Activated CD4-positive, alpha-beta T cell treated with anti-CD3 and anti-CD28 coated beads for 24 hours (primary cell): ENCODE results near the gene ADK.
A peak's percentile ranks its signal among the peaks of the same experiment; 100 is the strongest.
"Not testable (repeated sequence)": the region's sequence is repeated elsewhere in the genome, so short reads cannot be mapped to it uniquely, and the experiment has no call there.

Experiments used
- DNase-seq, 2 donors: peaks; one replicate each; pipeline ENCODE4 v3.0.0-alpha.2; 2020; ENCODE audit warnings: low read depth in 2 of 2

Gene ADK

GRCh38 chr10:74419958-74420375, 268.9 kb downstream of the ADK start:
- peak in 1 of 2 donors; percentile 21 for DNase-seq

- no peak for DNase-seq
Observed at GRCh38 chr10:74424565-74424964, 273.5 kb downstream of the ADK start.

- no peak for DNase-seq
Observed at GRCh38 chr10:74425456-74426001, 274.5 kb downstream of the ADK start.

GRCh38 chr10:74431816-74432215, 280.8 kb downstream of the ADK start:
- DNase-seq: no peak

GRCh38 chr10:74432841-74433594, 282.0 kb downstream of the ADK start:
- no peak for DNase-seq

GRCh38 chr10:74433595-74433956, 282.6 kb downstream of the ADK start:
- DNase-seq: no peak

GRCh38 chr10:74433993-74434392, 283.0 kb downstream of the ADK start:
- no peak for DNase-seq

- no peak for DNase-seq
Observed at GRCh38 chr10:74434547-74434946, 283.5 kb downstream of the ADK start.

- DNase-seq: no peak
Observed at GRCh38 chr10:74436523-74437170, 285.6 kb downstream of the ADK start.

GRCh38 chr10:74437822-74438221, 286.8 kb downstream of the ADK start:
- no peak for DNase-seq

- no peak for DNase-seq
Observed at GRCh38 chr10:74439213-74439612, 288.2 kb downstream of the ADK start.

GRCh38 chr10:74445493-74445892, 294.5 kb downstream of the ADK start:
- DNase-seq: no peak

GRCh38 chr10:74450602-74451001, 299.6 kb downstream of the ADK start:
- no peak for DNase-seq

- no peak for DNase-seq
Observed at GRCh38 chr10:74451127-74451829, 300.3 kb downstream of the ADK start.

- no peak for DNase-seq
Observed at GRCh38 chr10:74453169-74453568, 302.1 kb downstream of the ADK start.

- not testable (repeated sequence) for DNase-seq
Observed at GRCh38 chr10:74457478-74457877, 306.5 kb downstream of the ADK start.

GRCh38 chr10:74460812-74461211, 309.8 kb downstream of the ADK start:
- DNase-seq: no peak

- no peak for DNase-seq
Observed at GRCh38 chr10:74474022-74474713, 323.1 kb downstream of the ADK start.

GRCh38 chr10:74476162-74476706, 325.2 kb downstream of the ADK start:
- not testable (repeated sequence) for DNase-seq

GRCh38 chr10:74480778-74481177, 329.8 kb downstream of the ADK start:
- no peak for DNase-seq

GRCh38 chr10:74483356-74483755, 332.3 kb downstream of the ADK start:
- no peak for DNase-seq

GRCh38 chr10:74485283-74485682, 334.3 kb downstream of the ADK start:
- DNase-seq: no peak
